Spleen (tissue), 11 donors: ENCODE measurements around the gene NOTCH4. TPM values are rescaled to one million over a fixed set of nuclear protein-coding genes. Genes with fewer than 3 reads are reported as not detected.

Experiments used
- DNase-seq: peaks from one replicate; pipeline ENCODE4 v3.0.0-alpha.2; 2020
- H3K27ac ChIP-seq, 8 donors: fragments of 200-600 bp; sonication (generic) in 7 of 8; 1 replicate in 4 of 8; 2 replicates in 4 of 8; pipeline versions ENCODE4 v1.5.0 to v1.8.0; 2016 to 2021; ENCODE audit warnings: inconsistent platforms in 4 of 8, mild to moderate bottlenecking in 4 of 8, moderate library complexity in 1 of 8
- H3K27me3 ChIP-seq, 7 donors: fragments of 200-600 bp; sonication (generic) in 6 of 7; replicated peaks in 1 of 7; 1 replicate in 4 of 7; 2 replicates in 3 of 7; pipeline versions ENCODE4 v1.5.0 to v1.8.0; 2016 to 2021; ENCODE audit warnings: inconsistent platforms in 3 of 7, mild to moderate bottlenecking in 1 of 7
- H3K36me3 ChIP-seq, 6 donors: fragments of 200-600 bp; sonication (generic) in 5 of 6; 1 replicate in 4 of 6; 2 replicates in 2 of 6; pipeline versions ENCODE4 v1.5.0 to v1.8.0; 2016 to 2021; ENCODE audit warnings: inconsistent platforms in 2 of 6
- H3K4me1 ChIP-seq, 6 donors: fragments of 200-600 bp; sonication (generic) in 5 of 6; 1 replicate in 3 of 6; 2 replicates in 3 of 6; pipeline versions ENCODE4 v1.5.0 to v1.8.0; 2016 to 2021; ENCODE audit warnings: inconsistent platforms in 3 of 6
- H3K4me3 ChIP-seq, 8 donors: fragments of 200-600 bp; sonication (generic) in 7 of 8; 1 replicate in 4 of 8; 2 replicates in 4 of 8; pipeline versions ENCODE4 v1.5.0 to v1.8.0; 2016 to 2021; ENCODE audit warnings: inconsistent platforms in 4 of 8, mild to moderate bottlenecking in 4 of 8, moderate library complexity in 2 of 8
- H3K9me3 ChIP-seq, 8 donors: fragments of 200-600 bp; sonication (generic) in 7 of 8; 1 replicate in 4 of 8; 2 replicates in 4 of 8; pipeline versions ENCODE4 v1.5.0 to v1.8.0; 2016 to 2021; ENCODE audit warnings: inconsistent platforms in 4 of 8
- POLR2A ChIP-seq, 3 donors: fragments of 450-650 bp; IDR thresholded peaks; one replicate each; pipeline ENCODE4 v1.5.1; 2017; ENCODE audit warnings: antibody characterized with exemption in 3 of 3, mild to moderate bottlenecking in 1 of 3
- POLR2AphosphoS5 ChIP-seq, 3 donors: sonication (generic); formaldehyde crosslinking; IDR thresholded peaks; one replicate each; pipeline ENCODE4 v1.5.1; 2017; ENCODE audit warnings: antibody characterized with exemption in 3 of 3
- WGBS, 5 donors: extraction: QIAGEN DNeasy Blood & Tissue Kit in 3 of 5; methylation state at CpG; one replicate each; pipeline versions ENCODE4 v1.1.5 to v1.1.7; 2013 to 2018; 5-methylcytosine and 5-hydroxymethylcytosine counted together
- intact Hi-C: fragments of 100-400 bp; cut with DNase I; formaldehyde crosslinking; loops from one replicate; pipeline ENCODE4 v1.15.0; 2023; ENCODE audit warnings: low total_unique reads
- polyA plus RNA-seq, 3 donors: library from polyadenylated mRNA; stranded (reverse); fragments of 200-250 nt; gene quantifications; one replicate each; pipeline ENCODE4 v1.2.1, GENCODE V29; 2013
- total RNA-seq, 7 donors: library from RNA; depleted of rRNA in 3 of 7; stranded (reverse); fragments of >200 nt in 3 of 7; fragmentation: NEBNext Ultra II Directional in 4 of 7; extraction: Animal tissue kit (Norgen Biotek cat#: 25700) in 4 of 7; gene quantifications; one replicate each; pipeline versions ENCODE4 v1.1.0 to v1.2.1, GENCODE V29; 2016 to 2021
- TF ChIP-seq, protein P1 (sequence below), 11 experiments: fragments of 200-600 bp in 7 of 11; fragments of 450-650 bp in 4 of 11; sonication (generic) in 4 of 11; IDR thresholded peaks in 8 of 11; conservative IDR thresholded peaks in 3 of 11; 1 replicate in 7 of 11; 2 replicates in 4 of 11; pipeline versions ENCODE4 v1.4.0 to v1.8.0; 2016 to 2021; ENCODE audit warnings: antibody characterized with exemption in 11 of 11, inconsistent platforms in 4 of 11, mild to moderate bottlenecking in 1 of 11
- donor health status: healthy with polysubstance abuse.
- donor health status: DM: no; HTN: no; CAD: no; lungs with moderate emphysema.
- donor health status: DM: no; HTN: no; CAD: no.
- donor health status: Bipolar disorder and iron deficiency.
- donor health status: healthy.
- donor health status: DM: no; HTN: no; CAD: no.
- donor health status: DM: yes; HTN: yes; CAD: no.

Gene NOTCH4
- total and polyA plus RNA-seq, 10 donors, result 13.5 to 38.0 (median 19.9) TPM

- H3K27ac ChIP-seq, result peak overlapping the region; percentile 69 to 87 (median 81)
- peak; percentile 85 for DNase-seq
- peak overlapping the region in 6 of 8 donors; percentile 15 to 64 (median 27) for H3K4me3 ChIP-seq
- peaks cover 0 to 3% (median 0%) of the 10 kb centered on the region in 8 donors for H3K9me3 ChIP-seq
- no peaks in the 10 kb centered on the region for H3K27me3 ChIP-seq
- intact Hi-C loops, result no loop called here
- TF ChIP-seq, protein P1, sequence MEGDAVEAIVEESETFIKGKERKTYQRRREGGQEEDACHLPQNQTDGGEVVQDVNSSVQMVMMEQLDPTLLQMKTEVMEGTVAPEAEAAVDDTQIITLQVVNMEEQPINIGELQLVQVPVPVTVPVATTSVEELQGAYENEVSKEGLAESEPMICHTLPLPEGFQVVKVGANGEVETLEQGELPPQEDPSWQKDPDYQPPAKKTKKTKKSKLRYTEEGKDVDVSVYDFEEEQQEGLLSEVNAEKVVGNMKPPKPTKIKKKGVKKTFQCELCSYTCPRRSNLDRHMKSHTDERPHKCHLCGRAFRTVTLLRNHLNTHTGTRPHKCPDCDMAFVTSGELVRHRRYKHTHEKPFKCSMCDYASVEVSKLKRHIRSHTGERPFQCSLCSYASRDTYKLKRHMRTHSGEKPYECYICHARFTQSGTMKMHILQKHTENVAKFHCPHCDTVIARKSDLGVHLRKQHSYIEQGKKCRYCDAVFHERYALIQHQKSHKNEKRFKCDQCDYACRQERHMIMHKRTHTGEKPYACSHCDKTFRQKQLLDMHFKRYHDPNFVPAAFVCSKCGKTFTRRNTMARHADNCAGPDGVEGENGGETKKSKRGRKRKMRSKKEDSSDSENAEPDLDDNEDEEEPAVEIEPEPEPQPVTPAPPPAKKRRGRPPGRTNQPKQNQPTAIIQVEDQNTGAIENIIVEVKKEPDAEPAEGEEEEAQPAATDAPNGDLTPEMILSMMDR (IDR thresholded peaks at IDR 0.05 in 8 of 11, conservative IDR thresholded peaks at IDR 0.05 in 3 of 11), result peak in 9 of 11 experiments; percentile 49 to 85 (median 76)
- no peak for TF ChIP-seq POLR2A (IDR thresholded peaks at IDR 0.05)
- peak; percentile 52 to 72 (median 68) for TF ChIP-seq POLR2AphosphoS5 (IDR thresholded peaks at IDR 0.05)
- whole genome bisulfite sequencing, 5 donors, result 13 to 18% (median 15%) methylated on average over 28 to 30 of the region's 30 CpGs
- H3K36me3 ChIP-seq, result no peaks in the 10 kb centered on the region
- H3K4me1 ChIP-seq, result peaks cover 6 to 36% (median 19%) of the 10 kb centered on the region in 6 donors
These were observed 31.6 kb upstream of the NOTCH4 start for GRCh38 chr6:32255199-32256153.

DNA sequence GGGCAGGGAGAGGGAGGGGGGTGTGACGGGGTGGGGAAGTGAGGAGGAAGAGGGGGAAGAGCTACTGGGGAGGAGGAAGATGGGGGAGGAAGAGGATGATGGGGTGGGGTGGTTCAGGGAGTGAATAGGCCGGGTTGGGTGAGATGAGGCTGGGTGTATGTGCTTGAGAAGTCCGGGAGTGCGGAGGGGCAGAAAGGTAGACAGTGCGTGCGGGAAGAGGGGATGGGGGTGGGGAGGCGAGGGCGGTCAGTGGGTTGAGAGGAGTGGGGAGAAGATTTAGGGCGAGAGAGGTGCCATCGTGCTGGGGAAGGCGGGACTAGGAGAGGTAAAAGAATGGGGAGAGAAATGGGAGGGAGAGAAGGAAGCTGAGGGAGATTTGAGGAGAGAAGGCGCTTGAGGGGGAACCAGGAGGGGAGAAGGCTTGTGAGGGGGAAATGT lies 30.9 kb upstream of the NOTCH4 start:
- Histone ChIP-seq H3K27me3 (no peaks in the 10 kb centered on the region), H3K36me3 (no peaks in the 10 kb centered on the region), H3K4me1 (peaks cover 6 to 36% (median 19%) of the 10 kb centered on the region in 6 donors), H3K9me3 (peaks cover 0 to 3% (median 0%) of the 10 kb centered on the region in 8 donors), H3K4me3 (peak overlapping the region in 6 of 8 donors; percentile 15 to 64 (median 27)), H3K27ac (peak overlapping the region; percentile 69 to 87 (median 81))
- DNase-seq, result no peak
- TF ChIP-seq POLR2A (IDR thresholded peaks at IDR 0.05) (no peak), POLR2AphosphoS5 (IDR thresholded peaks at IDR 0.05) (no peak)
- TF ChIP-seq, protein P1 (IDR thresholded peaks at IDR 0.05 in 8 of 11, conservative IDR thresholded peaks at IDR 0.05 in 3 of 11), result no peak
- intact Hi-C loops, result no loop called here
- 34 to 50% (median 36%) methylated on average over 12 of the region's 12 CpGs for WGBS, 5 donors

DNA sequence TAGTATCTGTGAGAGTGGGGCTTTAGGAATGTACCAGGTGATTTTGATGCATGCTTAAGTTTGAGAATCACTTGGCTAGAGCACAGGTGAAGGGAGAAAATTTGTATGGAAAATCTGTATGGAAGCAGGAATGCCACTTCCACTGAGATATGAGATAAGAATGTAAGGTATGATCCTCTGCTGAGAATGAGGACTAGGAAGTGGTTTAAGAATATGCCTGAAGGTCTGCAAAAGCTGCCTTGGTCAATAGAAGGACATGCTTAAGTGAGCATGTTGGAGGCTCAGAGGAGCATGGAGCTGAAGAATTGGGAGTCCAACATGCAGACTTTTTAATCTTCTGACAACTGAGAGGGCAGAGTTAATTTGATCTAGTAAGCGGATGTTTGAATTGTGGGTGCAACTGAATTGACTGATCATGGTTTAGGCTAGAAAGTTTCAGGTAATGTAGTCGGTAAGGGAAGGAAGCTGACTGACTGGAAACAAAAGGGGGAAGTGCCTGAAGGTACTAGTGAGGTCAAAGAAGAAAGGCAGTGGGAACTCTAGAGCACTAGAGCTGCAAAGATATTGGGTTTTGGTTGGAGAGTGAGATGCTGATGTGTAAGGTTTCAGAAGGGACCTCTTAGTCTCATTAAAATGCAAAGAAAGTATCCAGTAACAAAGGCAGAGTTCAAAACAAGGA lies 28.6 kb upstream of the NOTCH4 start:
- peaks cover 6 to 36% (median 19%) of the 10 kb centered on the region in 6 donors for H3K4me1 ChIP-seq
- 9 to 41% (median 33%) methylated on average over 1 to 2 of the region's 2 CpGs for WGBS, 5 donors

More for the DNA sequence above, 28.6 kb upstream of the NOTCH4 start:
- H3K9me3 ChIP-seq, result peaks cover 0 to 16% (median 8%) of the 10 kb centered on the region in 8 donors
- intact Hi-C loops, result no loop called here
- DNase-seq, result no peak
- no peak for TF ChIP-seq POLR2AphosphoS5 (IDR thresholded peaks at IDR 0.05)
- no peak for TF ChIP-seq POLR2A (IDR thresholded peaks at IDR 0.05)
- TF ChIP-seq, protein P1 (IDR thresholded peaks at IDR 0.05 in 8 of 11, conservative IDR thresholded peaks at IDR 0.05 in 3 of 11), result no peak
- no peaks in the 10 kb centered on the region for H3K36me3 ChIP-seq
- no peak overlapping the region for H3K4me3 ChIP-seq
- peak overlapping the region in 2 of 8 donors; percentile 23 to 37 for H3K27ac ChIP-seq
- no peaks in the 10 kb centered on the region for H3K27me3 ChIP-seq
